ENCODE measurements around the gene CHSY1. TPM values are rescaled to one million over a fixed set of nuclear protein-coding genes. Genes with fewer than 3 reads are reported as not detected.

The CHSY1 gene
- total and polyA plus RNA-seq, 2 experiments from 2014 or later, result 5.2 to 31.3 TPM

DNA sequence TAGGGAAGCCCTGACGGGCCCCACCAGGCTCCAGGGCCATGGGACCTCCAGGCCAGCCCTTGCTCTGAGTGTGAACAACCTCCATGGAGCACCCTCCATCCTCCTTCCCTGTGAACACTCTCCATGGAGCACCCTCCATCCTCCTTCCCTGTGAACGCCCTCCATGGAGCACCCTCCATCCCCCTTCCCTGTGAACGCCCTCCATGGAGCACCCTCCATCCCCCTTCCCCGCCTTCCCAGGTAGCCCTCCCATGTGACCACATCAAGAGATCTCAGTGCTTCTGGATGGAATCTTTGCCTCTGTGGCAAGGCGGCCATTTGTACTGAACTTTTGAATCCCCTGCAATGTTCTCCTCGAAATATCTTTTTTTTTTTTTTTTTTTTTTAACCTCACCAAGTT is 66.5 kb downstream of the CHSY1 start:
- Histone ChIP-seq H2AFZ (no peak overlapping the region), H3K9ac (no peak overlapping the region), H3K4me2 (ENCODE audit: unreplicated experiment) (no peak overlapping the region), H4K20me1 (ENCODE audit: insufficient read depth) (no peaks in the 10 kb centered on the region), H3K9me2 (ENCODE audit: insufficient read depth) (no peaks in the 10 kb centered on the region), H3K9me3 (ENCODE audit: low read depth) (no peaks in the 10 kb centered on the region), H3F3A (ENCODE audit: insufficient read depth) (peaks cover 17% of the 10 kb centered on the region), H3K27ac (no peak overlapping the region), H3K4me3 (no peak overlapping the region), H3K79me2 (ENCODE audit: insufficient read depth) (peaks cover 100% of the 10 kb centered on the region), H3K4me1 (ENCODE audit: insufficient read depth) (peaks cover 34% of the 10 kb centered on the region), H3K27me3 (replicated peaks; ENCODE audit: insufficient read depth) (no peaks in the 10 kb centered on the region), H3K36me3 (ENCODE audit: low read depth) (no peaks in the 10 kb centered on the region)
- 93% methylated on average over 4 to 6 of the region's 6 CpGs for WGBS, 2 experiments (ENCODE audit: low coverage in 1 of 2, low lambda C conversion rate in 2 of 2, missing lambda C conversion rate in 2 of 2)
- no peak for TF ChIP-seq EZH2 (IDR thresholded peaks at IDR 0.05; ENCODE audit: insufficient read depth, poor library complexity, severe bottlenecking)
- in situ Hi-C loops (cut with MboI), result no loop called here
- no peak for DNase-seq

DNA sequence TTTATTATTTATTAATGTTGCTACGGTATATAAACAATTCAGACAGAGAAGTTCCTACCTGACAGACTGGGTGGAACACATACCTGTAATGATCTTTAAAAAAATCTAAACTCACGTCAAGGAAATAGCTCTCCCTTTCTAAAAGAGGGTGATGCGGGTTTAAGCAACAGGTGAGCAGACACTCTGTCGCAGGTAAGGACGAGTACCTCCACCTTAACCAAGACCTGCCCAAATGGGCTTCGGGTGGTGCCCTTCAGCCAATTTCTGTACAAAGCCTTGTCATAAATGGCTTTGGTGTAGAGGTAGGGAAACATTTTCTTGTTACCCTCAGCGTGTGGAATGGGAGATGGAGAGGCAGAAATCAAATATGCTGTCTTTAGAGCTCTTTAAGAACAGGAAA is 67.0 kb downstream of the CHSY1 start:
- Histone ChIP-seq H3K9ac (no peak overlapping the region), H3K36me3 (ENCODE audit: low read depth) (no peaks in the 10 kb centered on the region), H3K79me2 (ENCODE audit: insufficient read depth) (peaks cover 99% of the 10 kb centered on the region), H3K4me1 (ENCODE audit: insufficient read depth) (peaks cover 37% of the 10 kb centered on the region), H3K9me3 (ENCODE audit: low read depth) (no peaks in the 10 kb centered on the region), H3F3A (ENCODE audit: insufficient read depth) (peaks cover 22% of the 10 kb centered on the region), H3K9me2 (ENCODE audit: insufficient read depth) (no peaks in the 10 kb centered on the region), H3K4me3 (no peak overlapping the region), H3K27me3 (replicated peaks; ENCODE audit: insufficient read depth) (no peaks in the 10 kb centered on the region), H3K27ac (no peak overlapping the region), H2AFZ (no peak overlapping the region), H3K4me2 (ENCODE audit: unreplicated experiment) (no peak overlapping the region), H4K20me1 (ENCODE audit: insufficient read depth) (no peaks in the 10 kb centered on the region)
- no peak for DNase-seq
- no peak for TF ChIP-seq EZH2 (IDR thresholded peaks at IDR 0.05; ENCODE audit: insufficient read depth, poor library complexity, severe bottlenecking)
- no peak for TF ChIP-seq EZH2phosphoT487 (IDR thresholded peaks at IDR 0.05; ENCODE audit: insufficient read depth, low read depth)
- 99 to 100% methylated on average over 7 of the region's 7 CpGs for WGBS, 2 experiments (ENCODE audit: low coverage in 1 of 2, low lambda C conversion rate in 2 of 2, missing lambda C conversion rate in 2 of 2)
- in situ Hi-C loops (cut with MboI), result no loop called here

DNA sequence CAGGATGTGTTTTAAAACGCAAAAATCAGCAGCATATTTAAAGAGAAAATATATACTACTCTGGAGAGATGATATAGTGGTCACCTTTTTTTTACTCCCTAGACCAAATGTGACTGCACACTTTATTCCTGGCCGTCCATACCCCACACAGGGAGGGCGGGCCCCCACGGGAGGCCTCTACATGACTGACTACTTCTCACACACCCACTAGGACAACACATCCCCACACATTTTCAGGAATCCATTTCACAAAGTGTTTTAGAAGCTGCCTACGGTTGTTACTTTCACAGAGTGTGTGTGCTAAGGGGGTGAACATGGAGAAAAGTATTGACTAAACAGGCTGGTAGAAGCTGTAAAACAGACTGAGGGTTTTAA is 67.9 kb downstream of the CHSY1 start:
- Histone ChIP-seq H3K4me1 (ENCODE audit: insufficient read depth) (peaks cover 35% of the 10 kb centered on the region), H3K9ac (no peak overlapping the region), H3K27ac (no peak overlapping the region)

DNA sequence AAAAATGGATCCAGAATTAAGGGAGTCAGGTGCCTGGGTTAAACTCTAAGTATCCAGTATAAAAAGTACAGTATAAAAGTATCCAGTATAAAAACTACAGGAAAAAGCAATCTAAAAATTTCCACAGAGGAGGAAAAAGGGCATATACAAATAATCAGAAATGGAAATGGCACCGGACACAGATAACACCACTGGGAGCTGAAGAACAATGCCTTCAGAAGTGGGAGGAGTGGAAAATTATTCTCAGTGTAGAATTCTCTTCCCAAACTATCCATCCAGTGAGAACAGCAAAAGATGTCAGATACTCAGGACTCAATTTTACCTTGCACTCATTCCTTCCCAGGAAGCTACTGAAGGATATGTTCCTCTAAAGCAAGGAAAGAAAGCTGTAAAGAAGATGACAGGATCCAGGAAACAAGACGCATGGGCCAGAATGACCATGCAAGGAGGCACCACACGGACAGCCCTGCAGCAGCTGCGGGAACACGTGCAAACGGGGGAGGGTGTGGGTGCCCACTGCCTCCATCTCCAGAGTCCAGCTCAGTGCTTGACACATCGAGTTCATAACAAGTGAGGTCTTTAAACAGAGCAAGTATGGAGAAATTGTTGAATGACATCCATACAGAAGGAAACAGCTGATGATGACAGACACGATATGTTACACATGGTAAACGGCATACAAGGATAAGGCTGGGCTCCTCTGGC is 68.5 kb downstream of the CHSY1 start:
- no peak overlapping the region for H3K9ac ChIP-seq
- no peaks in the 10 kb centered on the region for H3K9me3 ChIP-seq (ENCODE audit: low read depth)
- H3F3A ChIP-seq (ENCODE audit: insufficient read depth), result peaks cover 26% of the 10 kb centered on the region
- in situ Hi-C loops (cut with MboI), result no loop called here
- H3K79me2 ChIP-seq (ENCODE audit: insufficient read depth), result peaks cover 87% of the 10 kb centered on the region
- peaks cover 29% of the 10 kb centered on the region for H3K4me1 ChIP-seq (ENCODE audit: insufficient read depth)
- TF ChIP-seq EZH2 (IDR thresholded peaks at IDR 0.05; ENCODE audit: insufficient read depth, poor library complexity, severe bottlenecking), result no peak
- TF ChIP-seq EZH2phosphoT487 (IDR thresholded peaks at IDR 0.05; ENCODE audit: insufficient read depth, low read depth), result no peak
- H3K27ac ChIP-seq, result no peak overlapping the region
- DNase-seq, result no peak
- H3K4me3 ChIP-seq, result no peak overlapping the region
- H3K4me2 ChIP-seq (ENCODE audit: unreplicated experiment), result no peak overlapping the region
- H4K20me1 ChIP-seq (ENCODE audit: insufficient read depth), result no peaks in the 10 kb centered on the region
- H2AFZ ChIP-seq, result no peak overlapping the region
- WGBS, 2 experiments (ENCODE audit: low coverage in 1 of 2, low lambda C conversion rate in 2 of 2, missing lambda C conversion rate in 2 of 2), result 83 to 86% methylated on average over 9 of the region's 9 CpGs
- no peaks in the 10 kb centered on the region for H3K27me3 ChIP-seq (replicated peaks; ENCODE audit: insufficient read depth)
- H3K36me3 ChIP-seq (ENCODE audit: low read depth), result peaks cover 5% of the 10 kb centered on the region; the same call in 1 of the 2 replicates
- H3K9me2 ChIP-seq (ENCODE audit: insufficient read depth), result no peaks in the 10 kb centered on the region

More for the DNA sequence above, 67.9 kb downstream of the CHSY1 start:
- Histone ChIP-seq H3K9me2 (ENCODE audit: insufficient read depth) (no peaks in the 10 kb centered on the region), H3F3A (ENCODE audit: insufficient read depth) (peaks cover 26% of the 10 kb centered on the region), H3K9me3 (ENCODE audit: low read depth) (no peaks in the 10 kb centered on the region), H3K4me3 (no peak overlapping the region), H3K36me3 (ENCODE audit: low read depth) (no peaks in the 10 kb centered on the region), H2AFZ (no peak overlapping the region), H3K27me3 (replicated peaks; ENCODE audit: insufficient read depth) (no peaks in the 10 kb centered on the region), H3K79me2 (ENCODE audit: insufficient read depth) (peaks cover 90% of the 10 kb centered on the region), H3K4me2 (ENCODE audit: unreplicated experiment) (no peak overlapping the region), H4K20me1 (ENCODE audit: insufficient read depth) (no peaks in the 10 kb centered on the region)
- WGBS, 2 experiments (ENCODE audit: low coverage in 1 of 2, low lambda C conversion rate in 2 of 2, missing lambda C conversion rate in 2 of 2), result 78 to 82% methylated on average over 5 of the region's 5 CpGs
- TF ChIP-seq EZH2 (IDR thresholded peaks at IDR 0.05; ENCODE audit: insufficient read depth, poor library complexity, severe bottlenecking), result no peak
- no peak for TF ChIP-seq EZH2phosphoT487 (IDR thresholded peaks at IDR 0.05; ENCODE audit: insufficient read depth, low read depth)
- in situ Hi-C loops (cut with MboI), result no loop called here
- no peak for DNase-seq

Measured in GM23248 (cell line).